Forelimb muscle (tissue), 1 donor: ENCODE results near the gene ANGPTL2. TPM values are rescaled to one million over a fixed set of nuclear protein-coding genes. Genes with fewer than 3 reads are reported as not detected.

ENCODE experiments used
- DNase-seq: peaks from one replicate; pipeline ENCODE4 v3.0.0-alpha.2; 2013; ENCODE audit warnings: low read depth
- polyA plus RNA-seq: library from polyadenylated mRNA; unstranded; fragments of 120-200 nt; gene quantifications from one replicate; pipeline ENCODE4 v1.2.1, GENCODE V29; 2013; ENCODE audit not compliant: insufficient read length

ANGPTL2 gene
- polyA plus RNA-seq, 1 donor: 63.6 TPM

DNA sequence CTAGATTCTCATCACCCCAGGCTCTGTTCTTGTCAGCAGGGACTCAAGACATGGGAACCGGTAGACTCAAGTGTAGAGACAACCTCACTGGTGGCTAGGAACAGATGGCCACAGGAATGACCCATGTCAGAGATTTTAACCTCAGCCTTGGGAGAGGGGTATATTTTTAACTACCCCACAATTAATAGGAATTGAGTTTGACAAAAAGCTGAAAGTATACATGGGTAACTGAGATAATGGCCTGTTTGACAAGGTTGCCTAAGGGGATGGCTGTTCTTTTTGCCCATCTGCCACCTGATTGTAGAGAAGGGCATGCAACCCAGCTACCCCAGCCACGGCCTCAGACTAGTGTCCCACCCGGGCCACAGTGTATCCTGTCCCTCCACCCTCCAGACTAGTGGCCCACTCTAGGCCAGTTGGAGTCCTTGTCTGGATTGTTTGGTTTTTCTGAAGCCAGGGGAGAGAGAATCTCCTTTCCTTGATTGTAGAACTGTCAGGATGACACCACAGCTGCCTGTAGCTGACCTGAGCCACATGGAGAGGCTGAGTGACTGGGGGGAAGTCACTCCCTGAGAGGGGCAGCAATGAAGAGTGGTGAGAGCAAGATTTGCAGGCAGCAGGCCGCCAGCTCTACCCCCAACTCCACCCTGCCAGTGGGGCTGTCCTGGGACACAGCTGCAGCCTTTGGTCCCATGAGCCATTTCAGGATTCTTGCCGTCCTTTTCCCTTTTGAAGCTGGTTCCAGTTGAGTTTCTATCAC lies 14.6 kb upstream of the ANGPTL2 start:
- DNase-seq: no peak

- DNase-seq: no peak
Measured at GRCh38 chr9:127136081-127136879, 13.8 kb upstream of the ANGPTL2 start.

DNA sequence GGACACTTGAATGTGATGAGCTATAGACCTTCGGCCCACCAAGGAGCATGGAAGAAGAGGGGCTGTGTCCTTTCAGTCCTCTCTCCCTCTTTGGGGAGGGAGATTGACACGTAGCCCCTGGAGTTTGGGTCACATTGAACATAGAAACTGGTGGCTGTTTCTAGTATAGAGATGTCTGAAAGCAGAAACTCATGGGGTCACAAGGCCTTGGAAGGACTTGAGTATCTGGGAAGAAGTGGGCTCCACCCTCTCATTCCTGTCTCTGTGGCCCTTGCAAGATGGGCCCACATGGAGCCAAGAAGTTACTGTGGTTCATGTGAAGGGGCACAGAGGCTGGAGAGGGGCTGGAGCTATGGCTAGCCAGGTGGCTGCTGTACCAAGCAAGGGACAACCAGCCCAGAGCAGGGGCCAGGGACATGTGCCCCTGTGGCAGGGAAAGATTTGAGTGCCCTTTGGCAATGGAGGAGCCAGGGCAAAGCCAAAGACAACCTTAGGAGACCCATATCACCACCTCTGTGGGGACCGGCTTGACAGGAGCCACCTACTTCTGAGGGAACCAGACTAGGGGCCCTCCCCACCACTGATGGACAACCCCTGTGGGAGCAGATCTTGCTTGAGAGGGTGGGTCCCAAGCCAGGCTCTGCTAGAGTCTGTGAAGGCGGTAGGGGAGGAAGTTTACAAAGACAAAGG lies 12.8 kb upstream of the ANGPTL2 start:
- no peak for DNase-seq

DNA sequence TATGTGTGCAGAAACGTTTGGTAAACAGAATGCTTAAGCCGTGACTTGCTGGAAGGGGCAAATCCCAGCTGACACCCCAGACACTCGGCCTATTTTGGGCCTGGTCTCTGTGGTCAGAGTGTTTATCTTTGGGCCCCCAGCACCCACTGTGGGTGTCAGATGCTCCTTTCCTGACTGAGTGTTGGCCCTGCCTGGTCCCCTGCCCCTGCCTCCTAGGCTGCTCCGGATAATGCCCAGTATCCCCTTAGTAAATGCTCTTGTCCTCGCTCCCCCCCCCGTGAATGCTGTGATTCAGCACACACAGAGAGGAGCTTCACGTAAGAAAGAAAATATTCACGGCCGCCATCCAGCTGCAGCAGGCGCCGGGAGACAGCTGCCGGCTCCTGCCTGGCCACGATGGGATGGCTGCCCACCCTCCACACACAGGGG lies 11.3 kb upstream of the ANGPTL2 start:
- DNase-seq: no peak

DNA sequence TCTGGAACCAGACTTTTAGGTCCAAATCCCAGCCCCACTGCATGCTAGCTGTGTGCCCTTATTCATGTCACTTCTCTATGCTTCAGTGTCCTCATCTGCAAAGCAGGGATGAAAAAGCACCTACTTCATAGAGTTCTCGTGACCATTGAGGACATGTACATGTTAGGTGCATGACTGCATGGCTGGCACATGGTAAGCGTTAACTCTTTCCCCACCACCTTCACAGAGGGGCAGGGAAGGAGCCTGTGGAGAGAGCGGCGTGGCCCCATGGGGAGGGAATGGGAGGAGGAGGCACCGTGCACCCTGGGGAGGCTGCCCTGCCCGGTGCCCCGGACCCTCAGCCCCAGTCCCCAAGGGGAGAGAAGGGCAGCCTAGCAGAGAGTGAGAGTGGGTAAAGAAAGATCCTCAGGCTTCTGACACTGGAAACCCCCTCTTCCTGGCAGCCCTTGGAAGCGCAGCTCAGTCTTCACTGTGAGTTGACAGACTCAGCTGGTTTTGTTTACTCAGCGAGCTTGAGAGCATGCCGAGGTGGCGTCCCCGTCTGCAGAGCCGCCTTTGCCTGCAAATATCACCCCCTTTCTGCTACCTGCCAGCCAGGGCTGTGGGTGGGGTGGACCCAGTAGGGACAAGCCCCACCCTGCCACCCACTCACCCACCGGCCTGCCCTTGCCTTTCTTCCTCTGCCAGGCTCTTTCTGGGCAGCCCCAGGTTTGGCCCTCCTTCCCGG lies 10.6 kb upstream of the ANGPTL2 start:
- no peak for DNase-seq

DNA sequence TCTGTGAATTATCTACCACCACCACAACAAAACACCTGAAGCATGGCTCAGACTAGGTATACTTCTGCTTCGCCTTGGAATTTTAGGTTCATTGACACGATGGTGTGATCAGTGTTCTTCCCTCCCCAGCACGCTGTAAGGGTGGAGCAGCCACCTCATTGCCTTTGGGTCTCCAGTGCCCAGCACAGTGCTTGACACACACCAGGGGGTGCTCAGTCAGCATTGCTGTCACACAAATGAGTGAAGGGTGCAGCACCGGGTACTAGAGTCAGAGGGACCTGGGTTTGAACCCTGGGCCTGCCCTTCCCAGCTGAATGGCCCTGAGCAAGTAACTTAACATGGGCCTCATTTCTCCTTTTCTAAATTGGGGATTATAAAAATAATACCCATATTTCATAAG lies 9.9 kb upstream of the ANGPTL2 start:
- no peak for DNase-seq

GRCh38 chr9:127131871-127132270 lies 9.4 kb upstream of the ANGPTL2 start:
- DNase-seq: no peak

DNA sequence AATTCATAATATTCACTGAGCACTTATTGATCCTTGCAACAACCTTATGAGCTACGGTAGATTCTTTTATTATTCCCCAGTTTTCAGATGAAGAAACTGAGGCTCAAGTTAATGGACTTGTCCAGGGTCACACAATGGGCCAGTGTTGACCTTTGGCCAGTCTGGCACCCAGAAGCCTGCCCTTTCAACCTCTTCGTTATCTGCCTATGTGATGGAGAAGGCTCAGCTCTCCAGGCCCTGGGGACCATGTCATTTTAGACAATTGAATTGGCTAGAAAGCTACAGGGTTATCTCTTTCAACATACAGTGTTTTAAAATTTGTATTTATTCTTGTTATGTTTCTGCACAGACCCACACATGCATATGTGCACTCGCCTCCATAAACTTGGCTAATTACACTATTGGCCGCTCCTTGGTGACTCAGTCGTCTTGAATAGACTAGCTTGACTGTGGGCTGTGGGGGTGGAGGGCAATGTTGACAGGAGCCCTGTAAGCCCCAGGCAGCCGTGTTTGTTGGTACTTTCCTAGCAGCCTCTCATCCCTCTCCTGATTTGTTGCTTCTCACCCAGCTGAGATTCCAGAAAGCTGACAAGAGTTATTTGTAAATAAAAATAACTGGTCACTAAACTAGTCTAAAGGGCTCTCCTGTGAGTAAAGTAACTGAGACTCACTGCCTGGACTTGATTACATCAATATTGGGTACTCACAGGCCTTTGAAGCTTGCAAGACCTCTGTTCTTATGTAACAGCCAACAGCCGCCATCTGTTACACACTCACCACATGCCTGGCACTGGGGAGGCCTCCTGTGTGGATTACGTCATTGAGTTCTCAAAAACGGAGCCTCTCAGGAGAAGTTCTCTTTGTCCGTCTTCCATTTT lies 8.5 kb upstream of the ANGPTL2 start:
- DNase-seq: no peak

- DNase-seq: no peak
Measured at GRCh38 chr9:127130235-127130634, 7.8 kb upstream of the ANGPTL2 start.

DNA sequence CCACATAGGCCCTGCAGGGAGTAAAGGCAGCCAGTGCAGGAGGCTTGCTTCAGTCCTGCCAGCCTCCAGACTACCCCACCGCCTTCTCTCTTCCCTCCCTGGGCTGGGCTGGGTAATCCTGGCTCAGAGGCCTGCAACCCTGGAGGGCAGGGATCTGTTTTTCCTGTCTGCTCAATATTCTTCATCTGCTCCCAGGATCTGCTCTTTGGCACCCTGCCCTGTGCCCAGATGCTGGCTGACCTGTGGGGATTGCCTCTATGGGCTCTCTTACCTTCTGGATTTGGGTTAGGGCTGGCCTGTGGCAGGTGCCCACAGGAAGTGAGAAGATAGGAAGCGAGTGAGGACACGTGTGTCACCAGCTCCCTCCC lies 7.3 kb upstream of the ANGPTL2 start:
- DNase-seq: no peak

- no peak for DNase-seq
Measured at GRCh38 chr9:127129073-127129717, 6.8 kb upstream of the ANGPTL2 start.

DNA sequence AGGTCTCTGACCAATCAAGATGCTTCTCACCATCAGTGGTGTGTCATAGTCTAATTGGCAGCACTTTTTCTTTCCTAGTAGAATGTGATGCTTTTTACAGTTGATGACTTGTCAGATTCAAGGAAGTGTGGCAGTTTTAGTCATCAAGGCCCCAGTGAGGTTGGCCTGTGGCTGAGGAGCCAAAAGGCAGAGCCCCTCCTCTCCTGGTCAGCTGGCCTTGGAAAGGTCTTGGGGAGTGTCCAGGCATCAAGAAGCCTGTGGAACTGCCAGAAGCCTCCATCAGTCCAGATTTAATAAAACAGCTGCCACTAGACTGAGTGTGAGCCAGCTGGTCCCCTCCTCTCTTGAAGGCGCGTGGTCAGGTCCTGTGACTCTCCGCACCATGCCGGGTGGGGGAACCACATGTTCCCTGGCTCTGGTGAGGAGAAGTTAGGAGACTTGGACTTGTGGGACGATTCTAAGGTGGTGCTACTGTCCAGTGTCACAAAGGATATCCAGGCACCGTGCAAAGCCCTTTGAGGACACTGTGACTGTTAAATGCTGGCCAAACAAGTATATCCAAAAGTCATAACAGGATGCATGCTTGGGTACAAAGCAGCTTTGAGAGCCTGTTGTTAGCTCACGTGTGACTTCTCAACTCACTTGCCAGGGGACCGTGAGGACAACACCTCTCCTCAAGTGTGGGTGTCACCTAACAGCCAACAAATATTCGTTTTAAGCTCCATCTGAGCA lies 6.1 kb upstream of the ANGPTL2 start:
- no peak for DNase-seq

DNA sequence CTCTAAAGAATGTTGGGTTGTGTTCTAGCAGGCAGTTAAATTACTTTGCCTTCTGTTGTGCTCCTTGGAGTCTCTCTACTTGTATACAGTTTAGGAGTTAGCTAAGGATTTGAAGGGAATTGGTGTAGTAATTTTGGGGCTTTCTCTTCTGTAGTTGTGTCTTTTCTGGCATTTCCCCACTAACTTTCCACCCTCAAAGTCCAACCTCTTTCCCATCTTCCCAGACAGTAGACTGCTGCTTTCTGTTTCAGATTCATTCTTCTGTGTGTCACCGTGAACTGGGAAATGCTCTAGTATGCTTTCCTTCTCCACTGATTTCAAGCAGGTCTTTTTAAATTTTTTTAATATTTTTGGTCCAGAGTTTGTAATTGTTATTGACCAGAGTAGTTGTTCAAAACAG lies 4.5 kb upstream of the ANGPTL2 start:
- no peak for DNase-seq

GRCh38 chr9:127124792-127125191 lies 2.4 kb upstream of the ANGPTL2 start:
- no peak for DNase-seq

DNA sequence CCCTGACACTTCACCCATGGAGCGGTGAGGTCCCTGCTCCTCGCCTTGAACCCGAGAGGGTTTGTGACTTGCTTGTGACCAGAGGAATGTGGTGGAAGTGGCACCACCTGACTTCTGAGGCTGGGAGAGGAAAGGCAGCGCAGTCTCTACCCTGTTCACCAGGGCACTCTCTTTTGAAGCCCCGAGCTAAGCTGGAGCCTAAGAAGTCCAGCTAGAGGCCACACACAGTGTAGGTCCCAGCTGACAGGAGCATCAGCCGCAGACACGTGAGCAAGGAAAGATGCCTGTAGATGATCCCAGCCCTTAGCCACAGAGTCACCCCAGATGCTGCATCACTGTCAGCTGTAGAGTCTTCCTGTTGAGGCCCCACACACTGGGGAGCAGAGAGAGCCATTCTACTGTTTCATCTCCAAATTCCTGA lies 1.7 kb upstream of the ANGPTL2 start:
- DNase-seq: no peak

DNA sequence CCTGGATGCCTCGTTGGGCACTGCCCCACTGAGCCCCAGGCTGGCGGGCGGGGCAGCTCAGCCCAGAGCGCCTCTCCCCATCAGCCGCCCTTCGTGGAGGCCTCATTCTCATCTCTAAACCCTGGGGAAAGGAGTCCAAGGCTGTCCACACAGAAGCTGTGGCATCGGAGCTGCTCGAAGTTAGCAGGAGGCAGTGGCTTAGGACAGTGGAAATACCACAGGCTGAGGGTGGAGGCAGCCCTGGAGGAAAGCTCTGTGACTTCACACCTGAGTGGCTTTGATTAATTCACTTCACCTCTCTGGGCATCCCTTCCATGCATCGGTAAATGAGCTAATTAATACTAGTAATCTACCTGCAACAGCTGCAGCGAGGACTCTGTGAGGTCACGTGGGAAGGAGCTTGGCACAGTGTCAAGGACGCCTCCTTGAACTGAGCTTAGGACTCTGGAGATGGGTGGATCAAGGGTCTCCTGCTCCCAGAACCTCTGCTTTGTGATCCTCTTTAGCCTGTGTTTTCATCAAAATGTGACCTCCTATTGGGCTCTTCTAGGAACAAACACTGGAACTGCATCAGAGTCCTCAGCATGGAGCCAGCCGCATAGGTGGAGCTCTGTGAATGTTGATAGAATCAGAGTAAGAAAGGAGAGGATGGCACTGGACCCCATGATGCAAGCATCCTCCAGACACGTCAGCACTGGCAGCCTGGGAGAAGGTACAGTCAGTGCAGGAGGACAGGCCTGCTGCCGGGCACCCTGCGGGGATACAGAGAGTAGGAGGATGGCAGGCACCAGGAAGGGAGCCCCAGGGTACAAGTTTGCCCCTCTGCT lies 842 bp upstream of the ANGPTL2 start:
- no peak for DNase-seq

- no peak for DNase-seq
Measured at GRCh38 chr9:127121628-127122175, 733 bp downstream of the ANGPTL2 start.

GRCh38 chr9:127119320-127119709 lies 3.1 kb downstream of the ANGPTL2 start:
- DNase-seq: no peak
